B cell (primary cell): ENCODE data around the gene ARHGAP22. TPM values are rescaled to one million over a fixed set of nuclear protein-coding genes. Genes with fewer than 3 reads are reported as not detected.

Source experiments
- ATAC-seq: fragments of 200-7000 bp; cut with Tn5 transposase; one replicate; pipeline ENCODE4 v1.10.0; 2021; ENCODE audit warnings: low read depth, mild to moderate bottlenecking, moderate number of reproducible peaks, moderate library complexity
- CTCF ChIA-PET: fragments of 350-600 bp; sonication (Branson Sonifier 250); formaldehyde crosslinking; loops from one replicate; lab custom pipeline; 2021; ENCODE audit warnings: antibody characterized with exemption, inconsistent platforms; lab: Charles Lee
- POLR2A ChIA-PET: fragments of 350-600 bp; sonication (Branson Sonifier 250); formaldehyde crosslinking; loops from one replicate; lab custom pipeline; 2021; ENCODE audit warnings: antibody characterized with exemption; lab: Charles Lee
- DNase-seq: peaks from one replicate; pipeline ENCODE4 v3.0.0; 2013
- H2AFZ ChIP-seq: 2 replicates; pipeline ENCODE4 v1.6.1; 2012; ENCODE audit warnings: mild to moderate bottlenecking, low read depth, low read length; ENCODE audit not compliant: insufficient read depth, poor library complexity, severe bottlenecking
- H3K27ac ChIP-seq, 2 donors: 1 replicate in 1 of 2; 2 replicates in 1 of 2; pipeline ENCODE4 v1.5.1; 2012 to 2013; ENCODE audit warnings: low read length in 2 of 2, mild to moderate bottlenecking in 2 of 2, moderate library complexity in 1 of 2
- H3K27me3 ChIP-seq, 4 experiments: fragments of 200-600 bp in 1 of 4; sonication (generic) in 1 of 4; replicated peaks in 1 of 4; 1 replicate in 2 of 4; 2 replicates in 2 of 4; pipeline versions ENCODE4 v1.6.1 to v1.7.0; 2013 to 2016; ENCODE audit warnings: low read length in 3 of 4, mild to moderate bottlenecking in 2 of 4, mixed read lengths in 1 of 4, moderate library complexity in 1 of 4; ENCODE audit not compliant: insufficient read depth in 4 of 4, control insufficient read depth in 3 of 4; ENCODE audit errors: control extremely low read depth in 1 of 4
- H3K36me3 ChIP-seq, 2 experiments: replicated peaks in 1 of 2; 1 replicate in 1 of 2; 2 replicates in 1 of 2; pipeline versions ENCODE4 v1.6.1 to v1.7.1; 2013; ENCODE audit warnings: low read length in 1 of 2; ENCODE audit not compliant: insufficient read depth in 2 of 2, control insufficient read depth in 1 of 2; ENCODE audit errors: control extremely low read depth in 1 of 2, extremely low read depth in 1 of 2
- H3K4me1 ChIP-seq, 2 donors: fragments of 200-600 bp in 1 of 2; sonication (generic) in 1 of 2; 1 replicate in 1 of 2; 2 replicates in 1 of 2; pipeline versions ENCODE4 v1.5.1 to v1.6.1; 2013 to 2017; ENCODE audit warnings: low read length in 2 of 2; ENCODE audit not compliant: control insufficient read depth in 2 of 2, insufficient read depth in 2 of 2
- H3K4me2 ChIP-seq: replicated peaks from 2 replicates; pipeline ENCODE3; 2012; ENCODE audit warnings: mild to moderate bottlenecking, low read depth, low read length; ENCODE audit not compliant: poor library complexity, severe bottlenecking
- H3K4me3 ChIP-seq, 5 experiments: fragments of 200-600 bp in 1 of 5; sonication (generic) in 1 of 5; 1 replicate in 3 of 5; 2 replicates in 2 of 5; pipeline versions ENCODE4 v1.5.1 to v1.7.0; 2011 to 2016; ENCODE audit warnings: low read length in 4 of 5, mild to moderate bottlenecking in 4 of 5, low read depth in 2 of 5, control low read depth in 1 of 5, moderate library complexity in 1 of 5; ENCODE audit not compliant: insufficient read depth in 1 of 5; ENCODE audit errors: control extremely low read depth in 1 of 5, extremely low read depth in 1 of 5
- H3K79me2 ChIP-seq: fragments of 200-600 bp; sonication (generic); one replicate; pipeline ENCODE4 v1.6.0; 2016; ENCODE audit warnings: low read length; ENCODE audit not compliant: control insufficient read depth, insufficient read depth
- H3K9ac ChIP-seq: fragments of 200-600 bp; sonication (generic); 2 replicates; pipeline ENCODE4 v1.6.1; 2017; ENCODE audit warnings: mild to moderate bottlenecking, low read length, moderate library complexity
- H3K9me3 ChIP-seq, 3 donors: one replicate each; pipeline versions ENCODE4 v1.6.1 to v1.7.1; 2013; ENCODE audit warnings: low read length in 2 of 3; ENCODE audit not compliant: control insufficient read depth in 2 of 3, insufficient read depth in 1 of 3; ENCODE audit errors: control extremely low read depth in 1 of 3
- H4K20me1 ChIP-seq: 2 replicates; pipeline ENCODE4 v1.6.0; 2012; ENCODE audit warnings: mild to moderate bottlenecking, low read length; ENCODE audit not compliant: insufficient read depth, control insufficient read depth, poor library complexity, severe bottlenecking
- H3K27ac Mint-ChIP-seq: one replicate; pipeline ENCODE4 v1.8.0; 2021; ENCODE audit warnings: mixed read lengths
- H3K27me3 Mint-ChIP-seq: one replicate; pipeline ENCODE4 v1.8.0; 2021; ENCODE audit warnings: mixed read lengths
- H3K4me1 Mint-ChIP-seq: one replicate; pipeline ENCODE4 v1.8.0; 2021; ENCODE audit warnings: mixed read lengths
- H3K4me3 Mint-ChIP-seq: one replicate; pipeline ENCODE4 v1.8.0; 2021; ENCODE audit warnings: mixed read lengths
- H3K9me3 Mint-ChIP-seq: one replicate; pipeline ENCODE4 v1.8.0; 2022; ENCODE audit warnings: mixed read lengths; ENCODE audit not compliant: insufficient read depth
- CTCF ChIP-seq: fragments of 200-600 bp; IDR thresholded peaks from one replicate; pipeline ENCODE4 v1.8.0; 2022; ENCODE audit warnings: antibody characterized with exemption, mild to moderate bottlenecking
- EZH2 ChIP-seq: IDR thresholded peaks from 2 replicates; pipeline ENCODE4 v1.6.1; 2012; ENCODE audit warnings: borderline replicate concordance, low read depth, mild to moderate bottlenecking, moderate library complexity, low read length; ENCODE audit not compliant: insufficient read depth, poor library complexity, severe bottlenecking
- WGBS: methylation state at CpG from one replicate; pipeline ENCODE4 v1.1.5; 2013; ENCODE audit warnings: missing lambda C conversion rate; ENCODE audit not compliant: insufficient coverage; 5-methylcytosine and 5-hydroxymethylcytosine counted together
- intact Hi-C: fragments of 100-400 bp; cut with micrococcal nuclease; formaldehyde crosslinking; loops from one replicate; pipeline ENCODE4 v1.10.0; 2022
- polyA plus RNA-seq: library from polyadenylated mRNA; depleted of rRNA; stranded (reverse); fragments of >200 nt; gene quantifications from 2 replicates; pipeline ENCODE4 v1.2.3, GENCODE V29; 2012
- total RNA-seq, 2 donors: library from RNA; stranded (reverse); fragments of 120-200 nt in 1 of 2; gene quantifications; 1 replicate in 1 of 2; 2 replicates in 1 of 2; pipeline versions ENCODE4 v1.2.3 to v1.2.4, GENCODE V29; 2013 to 2022

ARHGAP22 gene
- total and polyA plus RNA-seq, 2 donors (not counting 1 experiment from before 2014, with no cell fraction given) = 1.9 to 2.0 TPM

GRCh38 chr10:48556713-48557112 lies 48.2 kb downstream of the ARHGAP22 start:
- no peak overlapping the region for H3K4me2 ChIP-seq
- H3K36me3 ChIP-seq = no peaks in the 10 kb centered on the region
- no peaks in the 10 kb centered on the region for H3K79me2 ChIP-seq
- no peak for ATAC-seq
- ChIA-PET CTCF (interaction anchor here (1.0 to 13.7 kb wide), 4 partner anchors 8 to 96 kb away, joined by 4 to 512 read pairs (median 94); partner anchors contain the start of gene ARHGAP22), POLR2A (no interaction called here)
- no peaks in the 10 kb centered on the region for H3K9me3 ChIP-seq
- Mint-ChIP-seq H3K27me3 (no peaks in the 10 kb centered on the region), H3K27ac (no peak overlapping the region), H3K9me3 (no peaks in the 10 kb centered on the region), H3K4me1 (peaks cover 14% of the 10 kb centered on the region), H3K4me3 (no peak overlapping the region)
- no peak overlapping the region for H3K27ac ChIP-seq
- H3K27me3 ChIP-seq = no peaks in the 10 kb centered on the region
- WGBS = 95% methylated on average over 6 of the region's 6 CpGs
- TF ChIP-seq CTCF (no peak), EZH2 (no peak)
- peaks cover 10 to 12% of the 10 kb centered on the region in 2 donors for H3K4me1 ChIP-seq
- no peak overlapping the region for H3K4me3 ChIP-seq
- no peak overlapping the region for H3K9ac ChIP-seq
- no peaks in the 10 kb centered on the region for H4K20me1 ChIP-seq
- no peak for DNase-seq
- intact Hi-C loops = no loop called here
- H2AFZ ChIP-seq = no peak overlapping the region

GRCh38 chr10:48556065-48556464 lies 48.8 kb downstream of the ARHGAP22 start:
- Mint-ChIP-seq H3K27me3 (no peaks in the 10 kb centered on the region), H3K9me3 (no peaks in the 10 kb centered on the region), H3K4me3 (no peak overlapping the region), H3K27ac (no peak overlapping the region), H3K4me1 (peaks cover 14% of the 10 kb centered on the region)
- no peak for TF ChIP-seq CTCF
- no peak for TF ChIP-seq EZH2
- H3K36me3 ChIP-seq = no peaks in the 10 kb centered on the region
- H3K27me3 ChIP-seq = no peaks in the 10 kb centered on the region
- no peak overlapping the region for H2AFZ ChIP-seq
- WGBS = 88% methylated on average over 5 of the region's 5 CpGs
- H3K27ac ChIP-seq = no peak overlapping the region
- intact Hi-C loops = no loop called here
- DNase-seq = no peak
- ChIA-PET POLR2A (no interaction called here), CTCF (interaction anchor here (1.5 to 13.7 kb wide), 3 partner anchors 53 to 97 kb away, joined by 3 to 512 read pairs (median 183); partner anchors contain the start of gene ARHGAP22)
- no peaks in the 10 kb centered on the region for H3K9me3 ChIP-seq
- H3K4me2 ChIP-seq = no peak overlapping the region
- peaks cover 10 to 13% of the 10 kb centered on the region in 2 donors for H3K4me1 ChIP-seq
- H3K79me2 ChIP-seq = no peaks in the 10 kb centered on the region
- no peak overlapping the region for H3K4me3 ChIP-seq
- H3K9ac ChIP-seq = no peak overlapping the region
- H4K20me1 ChIP-seq = no peaks in the 10 kb centered on the region
- ATAC-seq = no peak
